ENCODE measurements around the gene CT45A10. TPM values are rescaled to one million over a fixed set of nuclear protein-coding genes. Genes with fewer than 3 reads are reported as not detected.
"Not testable (repeated sequence)": the region's sequence is repeated elsewhere in the genome, so short reads cannot be mapped to it uniquely, and the experiment has no call there.

Gene CT45A10, protein sequence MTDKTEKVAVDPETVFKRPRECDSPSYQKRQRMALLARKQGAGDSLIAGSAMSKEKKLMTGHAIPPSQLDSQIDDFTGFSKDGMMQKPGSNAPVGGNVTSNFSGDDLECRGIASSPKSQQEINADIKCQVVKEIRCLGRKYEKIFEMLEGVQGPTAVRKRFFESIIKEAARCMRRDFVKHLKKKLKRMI
- not detected for total RNA-seq

DNA sequence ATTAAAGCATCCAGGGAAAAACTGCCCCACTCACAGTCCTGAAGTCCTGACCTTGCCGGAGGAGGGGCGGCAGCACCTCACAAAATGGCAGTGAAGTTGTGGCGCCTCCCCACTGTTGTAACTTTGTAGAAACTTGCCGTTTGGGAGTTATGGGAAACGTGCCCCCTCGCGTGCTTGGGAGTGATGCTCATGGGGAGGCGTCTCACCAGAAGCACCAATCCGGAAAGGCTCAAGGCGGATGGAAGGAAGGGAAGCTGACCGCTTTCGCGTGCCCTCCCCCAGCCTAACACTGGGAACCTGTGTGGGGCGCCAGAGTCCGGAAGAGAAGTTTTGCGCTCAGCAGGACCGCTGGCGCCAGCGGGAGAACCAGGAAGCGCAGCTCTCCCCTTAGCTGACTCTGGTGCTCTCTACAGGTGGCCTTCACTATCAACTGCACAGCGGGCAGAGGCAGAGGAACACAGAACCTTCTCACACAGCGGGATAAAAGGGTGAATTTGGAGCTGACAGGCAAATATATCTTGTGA lies at the start of gene CT45A10, which contains the start of gene SAGE1:
CT45A10 (minus strand) TSS at position 151 of the 524 bp plus-strand sequence. CDS start 8,100 bp downstream, outside the sequence.
SAGE1 (plus strand) TSS at position 423 of the 524 bp plus-strand sequence. CDS start 2,527 bp downstream, outside the sequence.
- no peaks in the 10 kb centered on the region for H3K36me3 ChIP-seq
- H3K4me3 ChIP-seq: no peak within 1 kb of the TSS
- peaks cover 0 to 8% (median 0%) of the 10 kb centered on the region in 4 donors for H3K9me3 ChIP-seq
- H3K27me3 ChIP-seq: no peaks in the 10 kb centered on the region
- H3K27ac ChIP-seq (replicated peaks in 1 of 4): no peak within 1 kb of the TSS
- TF ChIP-seq EP300 (IDR thresholded peaks at IDR 0.05) (no peak), POLR2AphosphoS5 (IDR thresholded peaks at IDR 0.05) (no peak), POLR2A (IDR thresholded peaks at IDR 0.05; ENCODE audit: low read depth) (no peak)
- TF ChIP-seq, protein P1, sequence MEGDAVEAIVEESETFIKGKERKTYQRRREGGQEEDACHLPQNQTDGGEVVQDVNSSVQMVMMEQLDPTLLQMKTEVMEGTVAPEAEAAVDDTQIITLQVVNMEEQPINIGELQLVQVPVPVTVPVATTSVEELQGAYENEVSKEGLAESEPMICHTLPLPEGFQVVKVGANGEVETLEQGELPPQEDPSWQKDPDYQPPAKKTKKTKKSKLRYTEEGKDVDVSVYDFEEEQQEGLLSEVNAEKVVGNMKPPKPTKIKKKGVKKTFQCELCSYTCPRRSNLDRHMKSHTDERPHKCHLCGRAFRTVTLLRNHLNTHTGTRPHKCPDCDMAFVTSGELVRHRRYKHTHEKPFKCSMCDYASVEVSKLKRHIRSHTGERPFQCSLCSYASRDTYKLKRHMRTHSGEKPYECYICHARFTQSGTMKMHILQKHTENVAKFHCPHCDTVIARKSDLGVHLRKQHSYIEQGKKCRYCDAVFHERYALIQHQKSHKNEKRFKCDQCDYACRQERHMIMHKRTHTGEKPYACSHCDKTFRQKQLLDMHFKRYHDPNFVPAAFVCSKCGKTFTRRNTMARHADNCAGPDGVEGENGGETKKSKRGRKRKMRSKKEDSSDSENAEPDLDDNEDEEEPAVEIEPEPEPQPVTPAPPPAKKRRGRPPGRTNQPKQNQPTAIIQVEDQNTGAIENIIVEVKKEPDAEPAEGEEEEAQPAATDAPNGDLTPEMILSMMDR (IDR thresholded peaks at IDR 0.05): no peak
- H3K4me1 ChIP-seq: no peaks in the 10 kb centered on the region
- WGBS: 80% methylated on average over 22 of the region's 22 CpGs
- no peak for DNase-seq (ENCODE audit: extremely low spot score)
- intact Hi-C loops (cut with DNase I): no loop called here

DNA sequence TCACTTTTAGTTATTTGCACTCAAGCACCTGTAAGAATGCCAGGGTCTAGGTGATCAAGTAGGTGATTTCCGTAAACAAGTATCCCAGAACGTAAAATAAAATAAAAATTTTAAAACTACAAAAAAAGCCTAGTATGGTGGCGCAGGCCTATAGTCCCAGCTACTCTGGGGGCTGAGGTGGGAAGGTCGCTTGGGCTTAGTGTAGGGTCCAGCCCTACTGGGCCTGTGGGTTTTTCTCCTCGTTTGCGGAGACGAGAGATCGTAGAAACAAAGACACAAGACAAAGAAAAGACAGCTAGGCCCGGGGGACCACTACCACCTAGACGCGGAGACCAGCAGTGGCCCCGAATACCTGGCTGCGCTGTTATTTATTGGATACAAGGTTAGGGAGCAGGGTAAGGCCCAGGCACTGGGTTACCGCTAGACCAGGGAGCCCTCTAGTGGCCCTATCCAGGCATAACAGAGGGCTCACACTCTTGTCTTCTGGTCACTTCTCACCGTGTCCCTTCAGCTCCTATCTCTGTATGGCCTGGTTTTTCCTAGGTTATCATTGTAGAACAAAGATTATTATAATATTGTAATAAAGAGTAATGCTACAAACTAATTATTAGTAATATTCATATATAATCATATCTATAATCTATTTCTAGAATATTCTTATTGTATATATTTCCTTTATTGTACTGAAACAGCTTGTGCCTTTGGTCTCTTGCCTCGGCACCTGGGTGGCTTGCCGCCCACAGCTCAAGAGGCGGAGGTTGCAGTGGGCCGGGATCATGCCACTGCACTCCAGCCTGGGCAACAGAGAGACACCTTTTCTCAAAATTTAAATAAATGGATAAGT lies 38.6 kb upstream of the CT45A10 start:
- no peak for TF ChIP-seq POLR2AphosphoS5 (IDR thresholded peaks at IDR 0.05)
- no peak for TF ChIP-seq POLR2A (IDR thresholded peaks at IDR 0.05; ENCODE audit: low read depth)
- TF ChIP-seq, protein P1 (IDR thresholded peaks at IDR 0.05): peak; percentile 42 to 60 (median 48)
- TF ChIP-seq EP300 (IDR thresholded peaks at IDR 0.05): no peak
- Histone ChIP-seq H3K4me3 (no peak overlapping the region), H3K4me1 (no peaks in the 10 kb centered on the region), H3K27ac (replicated peaks in 1 of 4) (no peak overlapping the region), H3K9me3 (no peaks in the 10 kb centered on the region), H3K27me3 (no peaks in the 10 kb centered on the region), H3K36me3 (no peaks in the 10 kb centered on the region)
- 41% methylated on average over 19 of the region's 19 CpGs for WGBS
- intact Hi-C loops (cut with DNase I): no loop called here
- no peak for DNase-seq (ENCODE audit: extremely low spot score)

DNA sequence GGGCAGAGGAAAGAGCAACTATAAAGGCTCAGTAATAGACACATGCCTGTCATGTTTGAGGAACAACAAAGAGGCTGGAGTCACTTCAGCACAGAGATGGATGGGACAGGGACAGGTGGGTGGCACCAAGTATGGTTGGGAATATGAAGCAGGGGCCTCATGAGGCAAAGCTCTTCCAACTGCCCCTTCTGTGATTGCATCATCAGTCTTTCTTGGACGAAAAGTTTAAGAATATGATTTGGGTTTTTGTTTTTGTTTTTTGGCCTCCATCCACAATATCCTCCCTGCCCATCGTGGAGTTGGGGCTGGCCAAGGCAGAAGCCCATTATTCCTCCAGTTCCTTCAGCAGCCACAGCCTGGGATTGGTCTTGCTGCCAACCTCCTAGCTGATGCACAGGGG lies 34.7 kb upstream of the CT45A10 start:
- TF ChIP-seq POLR2AphosphoS5 (IDR thresholded peaks at IDR 0.05): no peak
- no peak for TF ChIP-seq POLR2A (IDR thresholded peaks at IDR 0.05; ENCODE audit: low read depth)
- no peak for TF ChIP-seq EP300 (IDR thresholded peaks at IDR 0.05)
- Histone ChIP-seq H3K9me3 (no peaks in the 10 kb centered on the region), H3K4me3 (no peak overlapping the region), H3K4me1 (no peaks in the 10 kb centered on the region), H3K27ac (replicated peaks in 1 of 4) (no peak overlapping the region), H3K36me3 (no peaks in the 10 kb centered on the region), H3K27me3 (no peaks in the 10 kb centered on the region)
- no peak for DNase-seq (ENCODE audit: extremely low spot score)
- WGBS: 36% methylated on average over 2 of the region's 2 CpGs
- intact Hi-C loops (cut with DNase I): no loop called here

DNA sequence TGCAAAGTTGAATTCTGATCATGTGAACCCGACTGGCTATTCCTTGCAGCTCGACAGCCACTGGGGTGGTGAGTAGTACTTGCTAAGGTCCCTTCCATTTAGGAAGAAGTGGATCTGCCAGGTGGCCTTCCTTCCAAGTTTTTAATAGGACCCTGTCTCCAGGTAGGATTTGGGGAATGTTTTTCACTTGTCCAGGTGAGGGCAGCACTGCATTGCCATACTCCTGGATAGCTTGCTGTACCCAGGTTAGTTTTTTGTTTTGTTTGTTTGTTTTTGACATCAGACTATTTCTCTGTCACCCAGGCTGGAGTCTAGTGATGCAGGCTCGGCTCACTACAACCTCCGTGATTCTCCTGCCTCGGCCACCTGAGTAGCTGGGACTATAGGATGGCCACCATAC lies 30.1 kb upstream of the CT45A10 start:
- H3K27ac ChIP-seq (replicated peaks in 1 of 4): no peak overlapping the region

DNA sequence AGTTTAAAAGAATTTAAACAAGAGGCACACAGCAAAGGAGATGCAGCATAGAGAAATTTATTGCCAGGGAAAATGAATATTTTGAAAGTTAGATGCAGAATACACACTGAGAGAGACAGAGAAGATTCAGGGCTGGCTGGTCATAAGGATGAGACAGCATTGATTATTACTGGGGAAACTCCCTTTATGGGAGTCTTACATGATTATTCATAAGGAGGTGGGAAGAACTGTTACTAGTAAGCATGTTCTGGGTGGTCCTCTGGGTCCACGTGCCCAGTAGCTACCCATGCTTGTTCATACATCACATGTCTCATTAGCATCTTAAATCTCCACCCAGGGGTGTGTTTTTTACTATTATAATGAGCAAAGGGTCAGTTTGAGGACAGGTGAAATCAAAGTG lies 27.3 kb upstream of the CT45A10 start:
- H3K36me3 ChIP-seq; H3K9me3 ChIP-seq; DNase-seq (ENCODE audit: extremely low spot score); H3K4me1 ChIP-seq; H3K27ac ChIP-seq (replicated peaks in 1 of 4); intact Hi-C loops (cut with DNase I); H3K4me3 ChIP-seq; H3K27me3 ChIP-seq: not testable (repeated sequence)
- 50% methylated on average over 1 of the region's 1 CpG for WGBS

More for the DNA sequence above, 30.1 kb upstream of the CT45A10 start:
- Histone ChIP-seq H3K9me3 (no peaks in the 10 kb centered on the region), H3K27me3 (no peaks in the 10 kb centered on the region), H3K4me3 (no peak overlapping the region), H3K4me1 (no peaks in the 10 kb centered on the region), H3K36me3 (no peaks in the 10 kb centered on the region)
- WGBS: 56% methylated on average over 5 of the region's 5 CpGs
- intact Hi-C loops (cut with DNase I): no loop called here
- DNase-seq (ENCODE audit: extremely low spot score): no peak
- TF ChIP-seq, protein P1 (IDR thresholded peaks at IDR 0.05): no peak
- TF ChIP-seq EP300 (IDR thresholded peaks at IDR 0.05) (no peak), POLR2A (IDR thresholded peaks at IDR 0.05; ENCODE audit: low read depth) (no peak)
